ENCODE measurements around the gene ADGRA3. TPM values are rescaled to one million over a fixed set of nuclear protein-coding genes. Genes with fewer than 3 reads are reported as not detected.

The ADGRA3 gene
- total and polyA plus RNA-seq, 2 of the 13 experiments (the other 11 are each of a cell fraction or from before 2014, with no cell fraction given), result 32.2 to 40.8 TPM

DNA sequence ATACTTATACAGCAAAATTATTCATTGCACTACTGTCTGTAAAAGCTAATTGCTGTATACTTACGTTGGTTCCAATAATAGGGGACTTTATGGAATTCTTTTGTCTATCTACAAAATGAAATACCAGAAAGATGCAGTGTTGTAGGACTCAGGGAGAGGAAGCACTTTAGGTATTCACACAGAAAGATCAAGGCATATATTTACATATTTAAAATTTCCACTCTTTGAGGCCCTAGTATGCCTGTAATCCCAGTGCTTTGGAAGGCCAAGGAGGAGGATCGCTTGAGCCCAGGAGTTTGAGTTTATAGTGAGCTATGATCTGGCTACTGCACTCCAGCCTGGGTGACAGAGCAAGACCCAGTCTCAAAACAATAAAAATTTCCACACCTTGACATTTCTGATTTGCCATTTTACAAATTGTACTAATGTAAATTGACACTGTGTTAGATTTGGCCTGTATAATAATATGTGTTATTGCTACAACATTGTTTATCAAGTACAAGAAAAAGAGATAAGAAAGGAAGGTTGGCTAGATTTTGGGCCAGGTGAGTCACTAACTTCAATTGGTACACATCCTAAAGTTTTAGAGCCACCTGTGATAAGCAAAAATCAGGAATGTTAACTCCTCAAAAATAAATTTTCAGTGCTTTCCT lies 35.1 kb downstream of the ADGRA3 start:
- H3K79me2 ChIP-seq (ENCODE audit: insufficient read depth, low read length), result peaks cover 67% of the 10 kb centered on the region
- ChIA-PET CTCF (ENCODE audit: low intra/inter-chr PET ratio, low total read pairs) (no interaction called here), POLR2A (no interaction called here)
- intact Hi-C loops (cut with micrococcal nuclease; ENCODE audit: unreplicated experiment), result no loop called here
- no peaks in the 10 kb centered on the region for H3K36me3 ChIP-seq (replicated peaks in 1 of 2; ENCODE audit: control insufficient read depth in 1 of 2, insufficient read depth in 2 of 2, low read length in 2 of 2)
- H3K4me2 ChIP-seq (ENCODE audit: low read depth, low read length), result no peak overlapping the region
- H3K9ac ChIP-seq (ENCODE audit: insufficient read depth, low read depth, low read length), result no peak overlapping the region
- no peak overlapping the region for H3K4me3 ChIP-seq (replicated peaks in 1 of 3; ENCODE audit: insufficient read depth in 1 of 3, low read depth in 2 of 3, low read length in 3 of 3)
- DNase-seq (ENCODE audit: low spot score), result no peak
- H4K20me1 ChIP-seq (ENCODE audit: insufficient read depth, low read length), result no peaks in the 10 kb centered on the region
- in situ Hi-C loops (cut with HindIII; ENCODE audit: extremely low pct_ligation_motif_present, low pct_unique_long_range_greater_than_20kb), result no loop called here
- H3K9me3 ChIP-seq (ENCODE audit: low read length), result no peaks in the 10 kb centered on the region
- no peak overlapping the region for H2AFZ ChIP-seq (ENCODE audit: low read length)
- no peak for ATAC-seq
- H3K27ac ChIP-seq (ENCODE audit: extremely low read length, insufficient read depth, low read length), result no peak overlapping the region
- FAIRE-seq, result no peak
- WGBS (ENCODE audit: low lambda C conversion rate), result 95% methylated on average over 2 of the region's 2 CpGs
- peaks cover 23% of the 10 kb centered on the region for H3K4me1 ChIP-seq (ENCODE audit: insufficient read depth, low read length)
- H3K27me3 ChIP-seq (ENCODE audit: control insufficient read depth in 1 of 2, insufficient read depth in 2 of 2, low read length in 2 of 2), result no peaks in the 10 kb centered on the region
- no TSS peak for BruUV-seq (replicated peaks)
- TF ChIP-seq, protein P1, sequence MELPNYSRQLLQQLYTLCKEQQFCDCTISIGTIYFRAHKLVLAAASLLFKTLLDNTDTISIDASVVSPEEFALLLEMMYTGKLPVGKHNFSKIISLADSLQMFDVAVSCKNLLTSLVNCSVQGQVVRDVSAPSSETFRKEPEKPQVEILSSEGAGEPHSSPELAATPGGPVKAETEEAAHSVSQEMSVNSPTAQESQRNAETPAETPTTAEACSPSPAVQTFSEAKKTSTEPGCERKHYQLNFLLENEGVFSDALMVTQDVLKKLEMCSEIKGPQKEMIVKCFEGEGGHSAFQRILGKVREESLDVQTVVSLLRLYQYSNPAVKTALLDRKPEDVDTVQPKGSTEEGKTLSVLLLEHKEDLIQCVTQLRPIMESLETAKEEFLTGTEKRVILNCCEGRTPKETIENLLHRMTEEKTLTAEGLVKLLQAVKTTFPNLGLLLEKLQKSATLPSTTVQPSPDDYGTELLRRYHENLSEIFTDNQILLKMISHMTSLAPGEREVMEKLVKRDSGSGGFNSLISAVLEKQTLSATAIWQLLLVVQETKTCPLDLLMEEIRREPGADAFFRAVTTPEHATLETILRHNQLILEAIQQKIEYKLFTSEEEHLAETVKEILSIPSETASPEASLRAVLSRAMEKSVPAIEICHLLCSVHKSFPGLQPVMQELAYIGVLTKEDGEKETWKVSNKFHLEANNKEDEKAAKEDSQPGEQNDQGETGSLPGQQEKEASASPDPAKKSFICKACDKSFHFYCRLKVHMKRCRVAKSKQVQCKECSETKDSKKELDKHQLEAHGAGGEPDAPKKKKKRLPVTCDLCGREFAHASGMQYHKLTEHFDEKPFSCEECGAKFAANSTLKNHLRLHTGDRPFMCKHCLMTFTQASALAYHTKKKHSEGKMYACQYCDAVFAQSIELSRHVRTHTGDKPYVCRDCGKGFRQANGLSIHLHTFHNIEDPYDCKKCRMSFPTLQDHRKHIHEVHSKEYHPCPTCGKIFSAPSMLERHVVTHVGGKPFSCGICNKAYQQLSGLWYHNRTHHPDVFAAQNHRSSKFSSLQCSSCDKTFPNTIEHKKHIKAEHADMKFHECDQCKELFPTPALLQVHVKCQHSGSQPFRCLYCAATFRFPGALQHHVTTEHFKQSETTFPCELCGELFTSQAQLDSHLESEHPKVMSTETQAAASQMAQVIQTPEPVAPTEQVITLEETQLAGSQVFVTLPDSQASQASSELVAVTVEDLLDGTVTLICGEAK (IDR thresholded peaks at IDR 0.05), result no peak
- TF ChIP-seq, protein P1 (CRISPR knock-in tag; IDR thresholded peaks at IDR 0.05), result no peak
- TF ChIP-seq ONECUT2 (CRISPR knock-in tag; IDR thresholded peaks at IDR 0.05) (no peak), RNF2 (conservative IDR thresholded peaks at IDR 0.05; ENCODE audit: low read depth) (no peak), GATA4 (IDR thresholded peaks at IDR 0.05; ENCODE audit: borderline replicate concordance, low read depth) (no peak), ZNF101 (CRISPR knock-in tag; IDR thresholded peaks at IDR 0.05; ENCODE audit: borderline replicate concordance, low read depth) (no peak), ZNF709 (CRISPR knock-in tag; IDR thresholded peaks at IDR 0.05) (no peak), KAT7 (CRISPR knock-in tag; IDR thresholded peaks at IDR 0.05; ENCODE audit: borderline replicate concordance) (no peak), YY1 (IDR thresholded peaks at IDR 0.05; ENCODE audit: insufficient read depth, insufficient replicate concordance, low read depth, low read length) (no peak)
- TF ChIP-seq, protein P2, sequence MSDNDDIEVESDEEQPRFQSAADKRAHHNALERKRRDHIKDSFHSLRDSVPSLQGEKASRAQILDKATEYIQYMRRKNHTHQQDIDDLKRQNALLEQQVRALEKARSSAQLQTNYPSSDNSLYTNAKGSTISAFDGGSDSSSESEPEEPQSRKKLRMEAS (IDR thresholded peaks at IDR 0.05), result no peak
- TF ChIP-seq, protein P3, sequence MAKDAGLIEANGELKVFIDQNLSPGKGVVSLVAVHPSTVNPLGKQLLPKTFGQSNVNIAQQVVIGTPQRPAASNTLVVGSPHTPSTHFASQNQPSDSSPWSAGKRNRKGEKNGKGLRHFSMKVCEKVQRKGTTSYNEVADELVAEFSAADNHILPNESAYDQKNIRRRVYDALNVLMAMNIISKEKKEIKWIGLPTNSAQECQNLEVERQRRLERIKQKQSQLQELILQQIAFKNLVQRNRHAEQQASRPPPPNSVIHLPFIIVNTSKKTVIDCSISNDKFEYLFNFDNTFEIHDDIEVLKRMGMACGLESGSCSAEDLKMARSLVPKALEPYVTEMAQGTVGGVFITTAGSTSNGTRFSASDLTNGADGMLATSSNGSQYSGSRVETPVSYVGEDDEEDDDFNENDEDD (CRISPR knock-in tag; IDR thresholded peaks at IDR 0.05; ENCODE audit: borderline replicate concordance), result no peak
- TF ChIP-seq, protein P4, sequence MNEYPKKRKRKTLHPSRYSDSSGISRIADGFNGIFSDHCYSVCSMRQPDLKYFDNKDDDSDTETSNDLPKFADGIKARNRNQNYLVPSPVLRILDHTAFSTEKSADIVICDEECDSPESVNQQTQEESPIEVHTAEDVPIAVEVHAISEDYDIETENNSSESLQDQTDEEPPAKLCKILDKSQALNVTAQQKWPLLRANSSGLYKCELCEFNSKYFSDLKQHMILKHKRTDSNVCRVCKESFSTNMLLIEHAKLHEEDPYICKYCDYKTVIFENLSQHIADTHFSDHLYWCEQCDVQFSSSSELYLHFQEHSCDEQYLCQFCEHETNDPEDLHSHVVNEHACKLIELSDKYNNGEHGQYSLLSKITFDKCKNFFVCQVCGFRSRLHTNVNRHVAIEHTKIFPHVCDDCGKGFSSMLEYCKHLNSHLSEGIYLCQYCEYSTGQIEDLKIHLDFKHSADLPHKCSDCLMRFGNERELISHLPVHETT (CRISPR knock-in tag; conservative IDR thresholded peaks at IDR 0.05), result no peak
- TF ChIP-seq, protein P5, sequence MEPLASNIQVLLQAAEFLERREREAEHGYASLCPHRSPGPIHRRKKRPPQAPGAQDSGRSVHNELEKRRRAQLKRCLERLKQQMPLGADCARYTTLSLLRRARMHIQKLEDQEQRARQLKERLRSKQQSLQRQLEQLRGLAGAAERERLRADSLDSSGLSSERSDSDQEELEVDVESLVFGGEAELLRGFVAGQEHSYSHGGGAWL (CRISPR knock-in tag; IDR thresholded peaks at IDR 0.05), result no peak
